Adrenal gland (tissue), 5 donors: Measurements from ENCODE around the gene RPL36AL.
A peak's percentile ranks its signal among the peaks of the same experiment; 100 is the strongest.

Source experiments
- POLR2A ChIP-seq, 2 donors: fragments of 450-650 bp; IDR thresholded peaks; one replicate each; pipeline ENCODE4 v1.6.1; 2017; ENCODE audit warnings: antibody characterized with exemption in 2 of 2, mild to moderate bottlenecking in 2 of 2, moderate library complexity in 1 of 2
- TF ChIP-seq, protein P1 (sequence below), 6 experiments: fragments of 450-650 bp in 4 of 6; fragments of 200-600 bp in 2 of 6; sonication (generic) in 1 of 6; IDR thresholded peaks; 1 replicate in 5 of 6; 2 replicates in 1 of 6; pipeline versions ENCODE4 v1.5.1 to v1.8.0; 2016 to 2021; ENCODE audit warnings: antibody characterized with exemption in 6 of 6, mild to moderate bottlenecking in 2 of 6, moderate library complexity in 1 of 6
- donor health status: DM: no; HTN: no; CAD: no.

DNA sequence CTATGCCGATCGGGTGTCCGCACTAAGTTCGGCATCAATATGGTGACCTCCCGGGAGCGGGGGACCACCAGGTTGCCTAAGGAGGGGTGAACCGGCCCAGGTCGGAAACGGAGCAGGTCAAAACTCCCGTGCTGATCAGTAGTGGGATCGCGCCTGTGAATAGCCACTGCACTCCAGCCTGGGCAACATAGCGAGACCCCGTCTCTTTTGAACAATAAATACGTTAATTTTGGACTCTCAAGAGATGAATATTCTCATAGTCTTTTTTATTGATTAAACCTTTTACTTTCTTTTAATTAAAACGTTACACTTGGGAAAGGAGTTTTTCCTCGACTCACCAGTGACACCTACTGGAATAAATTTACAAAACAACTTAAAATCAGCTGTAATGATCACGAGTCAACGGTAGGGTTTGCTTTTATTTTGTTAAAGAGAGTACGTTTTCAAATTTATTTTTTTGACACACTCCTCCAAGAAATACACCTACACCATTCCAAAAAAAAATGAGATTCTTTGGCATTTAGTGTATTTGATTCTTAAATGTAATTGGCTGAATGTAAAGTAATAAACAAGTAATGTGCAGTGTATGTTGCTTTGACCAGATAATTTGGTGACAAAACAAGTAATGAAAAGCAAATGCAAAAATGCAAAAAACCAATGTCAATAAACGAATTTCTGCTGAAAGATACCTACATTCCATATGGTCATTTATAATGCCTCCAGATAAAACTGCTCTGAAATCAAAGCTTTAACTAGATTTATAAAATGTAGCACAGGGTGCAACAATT lies 33.6 kb downstream of the RPL36AL start:
- TF ChIP-seq, protein P1, sequence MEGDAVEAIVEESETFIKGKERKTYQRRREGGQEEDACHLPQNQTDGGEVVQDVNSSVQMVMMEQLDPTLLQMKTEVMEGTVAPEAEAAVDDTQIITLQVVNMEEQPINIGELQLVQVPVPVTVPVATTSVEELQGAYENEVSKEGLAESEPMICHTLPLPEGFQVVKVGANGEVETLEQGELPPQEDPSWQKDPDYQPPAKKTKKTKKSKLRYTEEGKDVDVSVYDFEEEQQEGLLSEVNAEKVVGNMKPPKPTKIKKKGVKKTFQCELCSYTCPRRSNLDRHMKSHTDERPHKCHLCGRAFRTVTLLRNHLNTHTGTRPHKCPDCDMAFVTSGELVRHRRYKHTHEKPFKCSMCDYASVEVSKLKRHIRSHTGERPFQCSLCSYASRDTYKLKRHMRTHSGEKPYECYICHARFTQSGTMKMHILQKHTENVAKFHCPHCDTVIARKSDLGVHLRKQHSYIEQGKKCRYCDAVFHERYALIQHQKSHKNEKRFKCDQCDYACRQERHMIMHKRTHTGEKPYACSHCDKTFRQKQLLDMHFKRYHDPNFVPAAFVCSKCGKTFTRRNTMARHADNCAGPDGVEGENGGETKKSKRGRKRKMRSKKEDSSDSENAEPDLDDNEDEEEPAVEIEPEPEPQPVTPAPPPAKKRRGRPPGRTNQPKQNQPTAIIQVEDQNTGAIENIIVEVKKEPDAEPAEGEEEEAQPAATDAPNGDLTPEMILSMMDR (IDR thresholded peaks at IDR 0.05), result peak; percentile 73 to 99 (median 88)
- TF ChIP-seq POLR2A (IDR thresholded peaks at IDR 0.05), result no peak
